AG10803 (cell line): ENCODE results near the gene TMEM14A.
"Not testable (repeated sequence)": the region's sequence is repeated elsewhere in the genome, so short reads cannot be mapped to it uniquely, and the experiment has no call there.

Source experiments
- DNase-seq: peaks from one replicate; pipeline ENCODE4 v3.0.0; 2010; ENCODE audit warnings: low read depth
- H3K4me3 ChIP-seq: 2 replicates; pipeline ENCODE4 v1.5.1; 2011; ENCODE audit warnings: mild to moderate bottlenecking, low read length, control low read depth
- CTCF ChIP-seq: conservative IDR thresholded peaks from 2 replicates; pipeline ENCODE4 v1.5.1; 2011; ENCODE audit warnings: mild to moderate bottlenecking, low read length, control low read depth, inconsistent platforms

The TMEM14A gene

GRCh38 chr6:52706001-52706400 is 35.1 kb downstream of the TMEM14A start:
- DNase-seq: no peak
- no peak for TF ChIP-seq CTCF
- H3K4me3 ChIP-seq: no peak overlapping the region

GRCh38 chr6:52707963-52708680 is 37.2 kb downstream of the TMEM14A start:
- DNase-seq: no peak
- no peak overlapping the region for H3K4me3 ChIP-seq
- TF ChIP-seq CTCF: no peak

GRCh38 chr6:52712136-52712535 is 41.2 kb downstream of the TMEM14A start:
- no peak overlapping the region for H3K4me3 ChIP-seq
- TF ChIP-seq CTCF: no peak
- peak; percentile 3 for DNase-seq

GRCh38 chr6:52714761-52715160 is 43.8 kb downstream of the TMEM14A start:
- not testable (repeated sequence) for H3K4me3 ChIP-seq, DNase-seq

GRCh38 chr6:52718550-52718949 is 47.6 kb downstream of the TMEM14A start:
- DNase-seq: peak; percentile 42
- no peak overlapping the region for H3K4me3 ChIP-seq
- TF ChIP-seq CTCF: no peak

- no peak for DNase-seq
- no peak overlapping the region for H3K4me3 ChIP-seq
- no peak for TF ChIP-seq CTCF
These were observed 49.4 kb downstream of the TMEM14A start for GRCh38 chr6:52720321-52720720.

GRCh38 chr6:52724042-52724405 is 53.1 kb downstream of the TMEM14A start:
- peak; percentile 96 for DNase-seq
- H3K4me3 ChIP-seq: no peak overlapping the region
- TF ChIP-seq CTCF: no peak
